ENCODE results near the gene PLEKHF1.
"Not testable (repeated sequence)": the region's sequence is repeated elsewhere in the genome, so short reads cannot be mapped to it uniquely, and the experiment has no call there.

PLEKHF1 gene

DNA sequence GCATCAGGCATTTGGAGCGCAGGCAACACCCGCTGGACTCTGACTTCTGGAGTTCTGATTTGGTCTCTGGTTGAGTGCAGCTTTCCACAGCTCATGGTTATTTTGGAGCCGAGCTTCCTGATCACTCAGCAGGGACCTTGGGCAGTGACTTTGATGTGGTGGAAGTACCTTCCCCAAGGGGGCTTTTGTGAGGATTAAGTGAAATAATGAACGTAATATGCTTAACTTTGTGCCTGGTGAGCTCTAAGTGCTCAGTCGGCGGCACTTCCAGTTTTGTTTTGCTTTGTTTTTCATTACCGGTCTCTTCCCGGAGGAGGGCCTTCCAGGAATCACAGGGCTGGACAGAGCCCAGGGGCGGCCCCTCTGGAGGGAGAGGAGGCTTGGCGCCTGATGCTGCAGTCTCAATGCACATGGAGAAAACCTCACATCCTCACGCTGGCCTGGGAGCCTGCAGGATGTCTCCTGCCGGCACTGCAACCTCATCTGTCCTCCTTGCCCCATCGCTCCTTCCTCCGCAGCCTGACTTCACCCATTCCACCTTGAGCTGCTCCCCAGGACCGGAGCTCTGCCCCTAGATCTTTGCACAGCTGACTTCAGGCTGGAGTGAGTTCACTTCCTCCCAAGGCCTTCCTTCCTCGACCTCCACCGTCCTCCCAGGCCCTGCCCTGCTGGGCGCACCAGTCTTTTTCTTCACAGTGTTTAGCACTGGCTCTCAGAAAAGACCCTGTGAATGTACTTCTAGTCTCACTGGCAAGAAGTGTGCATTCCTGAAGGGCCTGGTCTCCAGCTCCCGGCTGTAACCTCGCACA, 1.5 kb downstream of the PLEKHF1 start:
- peak; percentile 64 for DNase-seq

DNA sequence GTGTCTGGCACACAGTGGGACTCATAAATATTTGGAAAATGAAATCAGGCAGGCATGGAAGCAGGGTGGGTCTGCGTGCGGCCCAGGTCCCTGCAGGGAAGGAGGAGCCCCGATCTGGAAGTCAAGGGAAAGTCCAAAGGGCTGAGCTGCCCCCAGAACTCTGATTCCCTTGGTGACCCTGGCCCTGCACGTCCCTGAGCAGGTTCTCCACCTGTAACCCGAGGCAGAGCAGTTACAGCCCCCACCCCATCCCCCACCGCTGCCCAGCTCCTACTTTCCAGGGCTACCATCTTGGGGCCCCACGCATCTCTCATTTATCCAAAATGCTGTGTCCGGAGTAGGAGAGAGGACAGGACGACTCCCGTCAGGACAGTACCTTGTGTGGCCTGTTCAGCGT, 2.1 kb downstream of the PLEKHF1 start:
- no peak for DNase-seq

DNA sequence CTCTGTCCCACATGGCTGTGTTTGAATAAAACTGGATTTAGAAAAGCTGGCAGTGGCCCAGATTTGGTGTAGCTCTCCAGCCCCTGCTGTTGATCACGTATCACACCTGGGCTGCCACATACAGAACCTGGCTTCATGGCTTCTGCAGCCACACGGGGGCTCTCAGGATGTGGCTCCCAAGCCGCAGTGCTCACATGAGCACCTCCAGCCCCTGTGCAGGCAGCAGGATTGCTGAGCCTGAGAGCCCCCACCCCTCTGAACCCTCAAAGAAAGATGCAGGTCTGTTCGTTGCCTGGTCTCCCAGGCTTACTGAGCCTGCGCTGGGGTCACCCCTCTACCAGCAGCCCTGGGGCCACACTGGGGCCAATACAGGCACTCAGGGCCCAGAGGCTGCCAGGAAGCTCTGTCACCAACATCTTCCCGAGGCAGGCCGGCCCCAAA, 2.7 kb downstream of the PLEKHF1 start:
- no peak for DNase-seq

DNA sequence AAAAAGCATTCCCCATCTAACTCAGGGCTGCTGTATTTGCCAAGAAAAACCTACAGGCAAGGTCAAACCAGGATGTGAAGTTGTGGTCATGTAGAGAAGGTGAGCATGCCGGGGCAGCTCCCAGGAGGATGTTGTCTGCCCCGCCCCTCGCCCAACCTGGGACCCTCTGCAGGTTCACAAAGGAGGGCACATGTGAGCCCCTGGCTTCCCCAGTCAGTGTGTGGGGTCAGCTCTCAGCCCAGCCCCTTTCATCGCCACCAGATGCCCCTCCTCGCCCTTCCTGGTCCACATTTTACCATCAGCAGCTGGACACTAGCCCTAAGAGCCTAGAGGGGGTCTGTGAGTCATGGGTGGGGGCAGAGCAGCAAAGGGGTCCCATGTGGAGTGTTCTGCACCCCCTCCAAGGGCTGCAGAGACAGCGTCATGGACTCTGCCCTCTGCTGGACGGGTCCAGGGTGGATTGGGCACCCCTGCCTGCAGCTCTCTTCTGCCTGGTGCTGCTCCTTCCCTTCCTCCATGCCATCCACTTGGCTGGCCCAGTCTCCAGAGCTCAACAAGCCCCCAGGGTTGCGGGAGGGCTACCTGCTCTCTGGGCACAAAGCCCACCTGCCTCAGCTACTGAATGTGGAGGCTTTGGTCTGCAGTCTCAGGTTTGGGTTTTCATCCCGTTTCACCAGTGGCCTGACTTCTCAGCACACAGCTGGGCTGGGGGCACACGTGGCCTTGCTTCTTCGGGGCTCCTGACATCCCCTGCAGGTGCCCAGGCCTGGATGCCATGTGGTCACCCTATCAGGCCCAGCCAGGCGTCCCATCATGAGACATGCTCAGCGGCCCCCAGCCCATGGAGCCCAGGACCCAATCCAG, 3.7 kb downstream of the PLEKHF1 start:
- no peak for DNase-seq

GRCh38 chr19:29670255-29670654, 5.0 kb downstream of the PLEKHF1 start:
- no peak for DNase-seq

- DNase-seq = not testable (repeated sequence)
Measured at GRCh38 chr19:29671026-29671392, 5.7 kb downstream of the PLEKHF1 start.

GRCh38 chr19:29671393-29672160, 6.3 kb downstream of the PLEKHF1 start:
- DNase-seq = no peak

DNA sequence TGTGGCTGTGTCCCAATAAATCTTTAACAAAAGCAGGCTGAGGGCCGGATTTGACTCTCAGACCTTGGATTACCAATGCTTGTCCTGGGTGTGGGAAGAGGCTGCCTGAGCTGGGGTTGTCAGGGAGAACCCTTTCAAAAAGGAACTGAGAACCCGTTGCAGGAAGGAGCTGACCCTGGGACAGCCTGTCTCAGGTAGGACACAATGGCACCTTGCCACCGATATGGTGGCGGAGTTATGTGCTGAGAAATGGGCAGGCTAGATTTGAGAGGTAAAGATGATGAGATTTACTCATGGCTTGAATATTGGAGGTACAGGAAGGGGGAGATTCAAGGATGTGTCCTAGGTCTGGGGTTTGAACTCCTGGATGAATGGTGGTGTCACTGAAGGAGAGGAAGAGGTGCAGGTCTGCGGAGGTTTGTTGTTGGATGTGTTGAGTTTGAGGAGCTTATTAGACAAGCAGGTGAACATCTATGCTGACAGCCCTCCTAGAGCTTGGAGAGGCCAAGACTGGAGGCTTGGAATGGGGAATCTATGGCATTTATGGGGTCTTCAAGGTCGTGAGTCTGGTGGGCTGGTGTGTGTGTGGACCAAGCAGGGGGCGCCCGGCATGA, 7.2 kb downstream of the PLEKHF1 start:
- DNase-seq = no peak

DNA sequence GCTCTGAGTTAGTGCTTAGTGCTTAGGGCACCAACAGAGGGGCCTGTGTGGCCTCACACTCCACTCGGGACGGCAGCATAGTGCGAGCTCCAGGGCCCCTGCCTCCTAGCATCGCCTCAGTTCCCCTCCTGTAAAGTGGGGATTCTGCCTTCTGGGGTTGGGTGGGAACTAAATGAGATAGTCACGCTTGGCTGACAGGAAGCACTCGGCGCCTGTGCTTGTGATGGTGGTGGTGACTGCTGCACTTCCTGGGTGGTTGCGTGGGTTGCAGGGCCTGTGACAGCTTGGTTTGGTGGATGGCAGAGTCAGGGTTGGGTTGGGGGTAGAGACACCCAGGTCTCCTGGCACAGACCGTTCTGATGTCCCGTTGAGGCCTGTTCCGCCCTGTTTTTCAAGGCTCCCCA, 7.7 kb downstream of the PLEKHF1 start:
- no peak for DNase-seq

DNA sequence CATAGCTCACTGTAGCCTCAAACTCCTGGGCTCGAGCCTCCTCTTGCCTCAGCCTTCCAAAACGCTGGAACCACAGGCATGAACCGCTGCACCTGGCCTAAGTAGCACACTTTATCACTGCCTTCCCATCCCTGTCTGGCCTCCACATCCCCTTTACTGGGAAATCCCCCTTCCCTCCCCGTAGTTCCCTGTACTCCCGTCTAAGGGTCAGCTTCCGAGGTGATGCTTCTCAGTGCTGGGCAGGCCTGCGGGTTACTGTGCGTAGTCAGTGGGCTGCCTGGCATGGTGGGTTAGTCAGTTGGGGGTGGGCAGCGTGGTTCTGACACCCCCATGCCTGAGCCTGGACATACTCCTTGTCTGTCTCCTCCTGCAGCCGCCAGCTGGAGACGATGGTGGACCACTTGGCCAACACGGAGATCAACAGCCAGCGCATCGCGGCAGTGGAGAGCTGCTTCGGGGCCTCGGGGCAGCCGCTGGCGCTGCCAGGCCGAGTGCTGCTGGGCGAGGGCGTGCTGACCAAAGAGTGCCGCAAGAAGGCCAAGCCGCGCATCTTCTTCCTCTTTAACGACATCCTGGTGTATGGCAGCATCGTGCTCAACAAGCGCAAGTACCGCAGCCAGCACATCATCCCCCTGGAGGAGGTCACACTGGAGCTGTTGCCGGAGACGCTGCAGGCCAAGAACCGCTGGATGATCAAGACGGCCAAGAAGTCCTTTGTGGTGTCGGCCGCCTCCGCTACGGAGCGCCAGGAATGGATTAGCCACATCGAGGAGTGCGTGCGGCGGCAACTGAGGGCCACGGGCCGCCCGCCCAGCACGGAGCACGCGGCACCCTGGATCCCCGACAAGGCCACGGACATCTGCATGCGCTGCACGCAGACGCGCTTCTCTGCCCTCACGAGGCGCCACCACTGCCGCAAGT, 8.4 kb downstream of the PLEKHF1 start:
- no peak for DNase-seq

- no peak for DNase-seq
Measured at GRCh38 chr19:29674374-29675119, 9.3 kb downstream of the PLEKHF1 start.

DNA sequence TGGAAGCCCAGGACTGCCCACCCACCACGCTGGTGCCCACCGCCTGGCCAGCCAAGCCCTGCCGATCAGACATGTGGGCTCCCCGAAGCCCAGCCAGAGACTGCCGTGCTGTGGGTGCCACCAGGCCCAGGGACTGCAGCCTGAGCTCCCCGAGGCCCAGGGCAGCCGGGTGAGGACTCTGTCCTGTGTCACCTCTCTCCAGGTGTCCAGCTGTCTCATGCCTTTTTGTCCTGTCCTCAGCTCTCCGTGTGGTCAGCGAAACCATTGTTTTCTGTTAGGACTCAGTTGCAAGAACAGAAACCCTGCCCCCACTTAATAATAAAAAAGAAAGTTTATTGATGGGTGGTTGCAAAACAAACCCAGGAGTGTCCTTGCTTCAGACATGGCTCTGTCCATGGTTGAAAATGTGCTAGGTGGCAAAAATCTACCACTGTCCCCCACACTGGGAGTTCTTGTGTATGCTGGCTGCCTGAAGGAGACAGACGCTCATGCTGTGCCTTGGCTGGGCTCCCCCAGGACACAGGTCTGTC, 9.9 kb downstream of the PLEKHF1 start:
- DNase-seq = no peak

GRCh38 chr19:29675650-29676186, 10.5 kb downstream of the PLEKHF1 start:
- no peak for DNase-seq

- DNase-seq = no peak
Measured at GRCh38 chr19:29676586-29676985, 11.3 kb downstream of the PLEKHF1 start.

- DNase-seq = no peak
Measured at GRCh38 chr19:29677001-29677817, 11.9 kb downstream of the PLEKHF1 start.

DNA sequence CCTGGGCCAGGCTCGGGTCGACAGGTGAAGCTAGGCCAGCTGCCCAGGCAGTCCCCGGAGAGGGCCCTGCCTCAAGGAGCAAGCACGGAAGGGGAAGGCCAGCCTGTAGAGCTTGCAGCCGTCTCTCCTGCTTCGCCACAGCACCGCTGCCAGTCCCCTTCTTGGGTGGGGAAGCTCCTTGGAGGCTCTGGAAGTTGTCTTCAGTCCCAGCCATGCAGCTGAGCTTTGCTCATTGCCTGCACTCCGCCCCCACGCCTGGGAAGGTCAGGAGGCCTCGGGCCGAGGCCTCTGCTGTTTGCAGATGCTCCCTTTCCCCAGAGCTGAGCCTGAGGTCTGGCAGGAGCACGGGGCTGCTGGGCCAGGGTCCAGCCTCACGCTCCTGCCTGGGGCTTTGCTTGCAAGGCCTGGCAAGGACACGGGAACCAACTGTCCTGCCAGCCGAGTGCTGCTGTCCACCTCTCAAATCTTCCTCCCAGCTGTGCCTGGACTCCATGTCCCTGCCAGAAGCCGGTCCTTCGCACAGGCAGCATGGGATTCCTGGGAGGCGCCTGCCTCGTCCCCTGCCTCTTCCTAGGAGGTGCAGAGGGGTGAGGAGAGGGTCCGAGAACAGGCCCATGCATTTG, 13.3 kb downstream of the PLEKHF1 start:
- no peak for DNase-seq

GRCh38 chr19:29679598-29680210, 14.4 kb downstream of the PLEKHF1 start:
- DNase-seq = no peak

GRCh38 chr19:29680447-29680846, 15.2 kb downstream of the PLEKHF1 start:
- no peak for DNase-seq

- DNase-seq = no peak
Measured at GRCh38 chr19:29680937-29681336, 15.7 kb downstream of the PLEKHF1 start.
